Osteoblast (primary cell): ENCODE measurements around the gene PALS1. TPM values are rescaled to one million over a fixed set of nuclear protein-coding genes. Genes with fewer than 3 reads are reported as not detected.

Experiments used
- DNase-seq: peaks from one replicate; pipeline ENCODE4 v3.0.0; 2011; ENCODE audit warnings: low spot score, mixed read lengths; ENCODE audit not compliant: insufficient read length; ENCODE audit errors: missing footprints
- H2AFZ ChIP-seq: 2 replicates; pipeline ENCODE4 v1.6.0; 2011; ENCODE audit warnings: mild to moderate bottlenecking, low read length
- H3K27ac ChIP-seq: 2 replicates; pipeline ENCODE4 v1.5.1; 2011; ENCODE audit warnings: mild to moderate bottlenecking, low read depth, low read length, moderate library complexity
- H3K27me3 ChIP-seq: 2 replicates; pipeline ENCODE4 v1.6.0; 2012; ENCODE audit warnings: mild to moderate bottlenecking, control low read depth, inconsistent platforms, low read length, moderate library complexity; ENCODE audit not compliant: insufficient read depth
- H3K36me3 ChIP-seq: 2 replicates; pipeline ENCODE4 v1.5.1; 2011; ENCODE audit warnings: mild to moderate bottlenecking, low read length, control low read depth, moderate library complexity; ENCODE audit not compliant: insufficient read depth
- H3K4me1 ChIP-seq: 2 replicates; pipeline ENCODE4 v1.5.1; 2011; ENCODE audit warnings: mild to moderate bottlenecking, low read length, control low read depth, moderate library complexity; ENCODE audit not compliant: insufficient read depth
- H3K4me2 ChIP-seq: 2 replicates; pipeline ENCODE4 v1.6.0; 2011; ENCODE audit warnings: mild to moderate bottlenecking, low read length; ENCODE audit not compliant: insufficient read depth
- H3K4me3 ChIP-seq: fragments of 200-600 bp; sonication (generic); 3 replicates; pipeline ENCODE4 v1.5.1; 2012; ENCODE audit warnings: mild to moderate bottlenecking, low read length, inconsistent platforms; ENCODE audit not compliant: insufficient read depth
- H3K79me2 ChIP-seq: 2 replicates; pipeline ENCODE4 v1.6.0; 2012; ENCODE audit warnings: mild to moderate bottlenecking, low read length, control low read depth, inconsistent platforms; ENCODE audit not compliant: insufficient read depth
- H3K9me3 ChIP-seq: 2 replicates; pipeline ENCODE4 v1.5.1; 2011; ENCODE audit warnings: low read depth, low read length, control low read depth
- H4K20me1 ChIP-seq: 2 replicates; pipeline ENCODE4 v1.6.0; 2012; ENCODE audit warnings: mild to moderate bottlenecking, low read length, control low read depth; ENCODE audit not compliant: insufficient read depth
- CTCF ChIP-seq: IDR thresholded peaks from 2 replicates; pipeline ENCODE4 v1.5.1; 2011; ENCODE audit warnings: mild to moderate bottlenecking, low read depth, low read length, moderate library complexity; ENCODE audit errors: extremely low read depth
- total RNA-seq: library from RNA; depleted of rRNA; stranded (reverse); fragments of >200 nt; gene quantifications from 2 replicates; pipeline ENCODE4 v1.2.3, GENCODE V29; 2012

Gene PALS1
- total RNA-seq, 1 donor, result 21.7 TPM

GRCh38 chr14:67221982-67222328 lies 19.3 kb upstream of the PALS1 start:
- Histone ChIP-seq H3K9me3 (no peaks in the 10 kb centered on the region), H2AFZ (no peak overlapping the region), H3K27me3 (no peaks in the 10 kb centered on the region), H4K20me1 (no peaks in the 10 kb centered on the region), H3K4me3 (no peak overlapping the region), H3K79me2 (no peaks in the 10 kb centered on the region), H3K4me2 (peak overlapping the region; percentile 20), H3K36me3 (no peaks in the 10 kb centered on the region), H3K4me1 (peaks cover 11% of the 10 kb centered on the region), H3K27ac (no peak overlapping the region)
- peak; percentile 34 for DNase-seq
- no peak for TF ChIP-seq CTCF

- no peak overlapping the region for H3K27ac ChIP-seq
- no peak overlapping the region for H2AFZ ChIP-seq
- H3K36me3 ChIP-seq, result no peaks in the 10 kb centered on the region
- no peak overlapping the region for H3K4me3 ChIP-seq
- no peaks in the 10 kb centered on the region for H3K27me3 ChIP-seq
- H4K20me1 ChIP-seq, result no peaks in the 10 kb centered on the region
- no peak for TF ChIP-seq CTCF
- DNase-seq, result no peak
- H3K79me2 ChIP-seq, result no peaks in the 10 kb centered on the region
- H3K4me1 ChIP-seq, result peaks cover 11% of the 10 kb centered on the region
- H3K4me2 ChIP-seq, result no peak overlapping the region
- no peaks in the 10 kb centered on the region for H3K9me3 ChIP-seq
Measured at GRCh38 chr14:67225523-67225922, 15.7 kb upstream of the PALS1 start.

DNA sequence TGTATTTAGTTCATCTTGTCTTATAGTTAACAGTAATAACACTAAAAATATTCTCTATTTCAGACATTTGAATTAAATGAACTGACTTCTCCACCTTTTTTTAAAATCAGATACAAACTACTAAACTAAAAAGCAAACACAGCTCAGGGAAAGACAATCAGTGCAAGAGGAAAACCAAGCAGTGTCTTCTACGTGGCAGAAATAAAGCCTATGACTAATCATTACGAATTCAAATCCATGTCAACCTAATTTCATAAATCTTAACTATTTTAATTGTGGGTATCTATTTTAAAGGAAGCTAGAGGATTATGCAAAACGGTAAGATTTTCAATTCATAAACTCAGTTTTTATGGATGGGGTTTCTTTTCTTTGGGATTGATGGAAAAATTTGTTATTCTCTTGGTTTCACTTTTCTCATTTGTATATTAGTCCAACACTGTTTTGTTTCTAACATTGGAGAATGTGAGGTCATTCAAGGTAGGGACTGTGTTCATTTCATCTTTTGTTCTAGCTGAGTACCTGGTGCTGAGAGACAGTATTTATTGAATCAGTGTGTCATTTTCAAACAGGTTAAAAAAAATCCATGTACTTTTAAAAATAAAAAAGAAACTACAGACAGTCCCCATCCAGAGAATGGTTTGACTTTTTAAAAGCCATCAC lies 12.8 kb upstream of the PALS1 start:
- Histone ChIP-seq H3K79me2 (no peaks in the 10 kb centered on the region), H3K9me3 (no peaks in the 10 kb centered on the region), H3K4me3 (peak overlapping the region; percentile 32), H4K20me1 (no peaks in the 10 kb centered on the region), H3K4me2 (peak overlapping the region; percentile 65), H2AFZ (peak overlapping the region; percentile 6), H3K27me3 (no peaks in the 10 kb centered on the region), H3K27ac (peak overlapping the region; percentile 21), H3K36me3 (no peaks in the 10 kb centered on the region), H3K4me1 (no peaks in the 10 kb centered on the region)
- DNase-seq, result peak; percentile 31
- TF ChIP-seq CTCF, result no peak

- H3K27me3 ChIP-seq, result no peaks in the 10 kb centered on the region
- no peaks in the 10 kb centered on the region for H3K79me2 ChIP-seq
- H3K4me2 ChIP-seq, result no peak overlapping the region
- H3K4me3 ChIP-seq, result no peak overlapping the region
- H3K4me1 ChIP-seq, result no peaks in the 10 kb centered on the region
- no peak overlapping the region for H3K27ac ChIP-seq
- no peaks in the 10 kb centered on the region for H3K36me3 ChIP-seq
- no peak for TF ChIP-seq CTCF
- H2AFZ ChIP-seq, result no peak overlapping the region
- H3K9me3 ChIP-seq, result no peaks in the 10 kb centered on the region
- H4K20me1 ChIP-seq, result no peaks in the 10 kb centered on the region
- DNase-seq, result no peak
Measured at GRCh38 chr14:67232066-67232465, 9.2 kb upstream of the PALS1 start.
